B cell (primary cell): ENCODE measurements around the gene INSIG1.

Experiments used
- CTCF ChIP-seq: fragments of 200-600 bp; IDR thresholded peaks from one replicate; pipeline ENCODE4 v1.8.0; 2022; ENCODE audit warnings: antibody characterized with exemption, mild to moderate bottlenecking
- EZH2 ChIP-seq: IDR thresholded peaks from 2 replicates; pipeline ENCODE4 v1.6.1; 2012; ENCODE audit warnings: borderline replicate concordance, low read depth, mild to moderate bottlenecking, moderate library complexity, low read length; ENCODE audit not compliant: insufficient read depth, poor library complexity, severe bottlenecking

- TF ChIP-seq CTCF (no peak), EZH2 (no peak)
Observed at GRCh38 chr7:155303897-155304296, 6.2 kb downstream of the INSIG1 start.
